GM18909 (cell line): Measurements from ENCODE around the gene PPP5C.
"Not testable (repeated sequence)": the region's sequence is repeated elsewhere in the genome, so short reads cannot be mapped to it uniquely, and the experiment has no call there.

ENCODE experiments used
- ATAC-seq: cut with Tn5 transposase; IDR thresholded peaks from one replicate; pipeline ENCODE4 v1.9.1; 2021; ENCODE audit warnings: mild to moderate bottlenecking; ENCODE audit not compliant: unreplicated experiment, poor library complexity

PPP5C gene

DNA sequence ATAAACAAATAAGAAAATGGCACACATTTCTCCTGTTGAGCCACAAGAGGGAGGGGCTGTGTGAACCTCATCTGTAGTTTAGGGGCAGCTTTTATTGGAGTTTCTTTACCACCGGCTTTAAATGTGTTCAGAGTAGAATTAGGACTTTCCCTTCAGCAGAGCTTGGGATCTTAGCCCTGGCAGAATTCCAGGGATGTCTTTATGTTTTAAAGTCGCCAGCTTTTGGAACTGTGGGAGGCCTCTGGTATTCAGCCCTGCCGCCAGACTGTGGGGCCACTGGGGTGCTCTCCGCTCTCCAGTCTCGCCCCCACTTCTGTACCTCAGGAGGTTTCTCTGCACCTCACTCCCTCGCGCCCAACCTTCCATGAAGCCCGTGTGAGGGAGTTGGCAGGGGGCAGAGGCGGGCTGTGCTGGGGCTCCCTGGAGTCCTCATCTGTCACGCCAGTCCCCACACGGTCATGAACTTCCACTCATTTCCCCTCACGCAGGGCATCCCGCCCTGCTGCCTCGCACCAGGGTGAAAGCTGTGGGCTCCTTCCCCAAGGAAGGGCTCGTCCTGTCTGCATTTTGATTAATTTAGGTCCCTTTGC lies 35.0 kb downstream of the PPP5C start:
- no peak for ATAC-seq

DNA sequence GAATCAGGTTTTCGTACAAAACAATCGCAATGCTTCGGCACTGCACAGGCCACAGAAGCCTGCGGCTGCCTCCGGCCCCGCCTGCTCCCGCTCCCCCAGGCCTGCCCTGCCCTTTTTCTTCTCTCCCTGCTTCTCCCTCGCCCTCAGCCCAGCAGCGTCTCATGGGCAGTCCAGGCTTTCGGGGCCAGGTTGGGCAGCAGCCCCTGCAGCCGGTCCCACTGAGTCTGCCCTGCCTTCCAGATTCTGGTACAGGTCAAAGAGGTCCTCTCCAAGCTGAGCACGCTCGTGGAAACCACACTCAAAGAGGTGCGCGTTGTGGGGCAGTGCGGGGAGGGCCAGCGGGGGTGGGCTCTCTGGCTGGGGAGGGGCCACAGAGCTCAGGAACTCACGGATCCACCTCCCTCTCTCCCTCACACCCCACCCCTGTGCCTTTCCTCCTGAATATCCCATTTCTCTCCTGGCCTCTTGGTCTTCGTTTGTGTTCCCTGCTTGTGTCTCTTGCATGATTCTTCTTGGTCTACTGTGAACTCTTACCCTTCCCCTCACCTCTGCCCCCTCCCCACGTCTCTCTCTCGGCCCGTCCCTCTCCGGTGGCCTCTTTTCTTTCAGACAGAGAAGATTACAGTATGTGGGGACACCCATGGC lies 36.4 kb downstream of the PPP5C start:
- no peak for ATAC-seq

DNA sequence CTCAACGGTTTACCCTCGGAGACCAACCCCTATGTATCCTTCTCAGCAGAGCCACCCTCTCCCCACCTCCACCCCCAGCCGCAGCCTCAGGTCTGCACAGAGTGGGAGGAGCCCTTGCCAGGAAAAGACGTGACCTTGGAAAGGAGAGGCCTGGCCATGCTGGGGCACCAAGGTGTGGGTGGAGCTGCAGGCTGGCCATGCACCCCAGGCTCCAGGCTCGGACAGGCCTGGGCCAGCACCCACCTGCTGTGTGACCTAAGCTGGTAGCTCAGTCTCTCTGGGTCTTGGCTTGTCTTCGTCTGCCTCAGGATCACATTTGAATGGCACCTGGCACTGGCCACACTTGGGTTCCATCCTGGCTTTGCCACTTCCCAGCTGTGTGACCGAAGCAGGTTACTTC lies 37.0 kb downstream of the PPP5C start:
- ATAC-seq, result no peak

- ATAC-seq, result no peak
These were observed 37.5 kb downstream of the PPP5C start for GRCh38 chr19:46384396-46384795.

- no peak for ATAC-seq
These were observed 38.7 kb downstream of the PPP5C start for GRCh38 chr19:46385636-46386035.

DNA sequence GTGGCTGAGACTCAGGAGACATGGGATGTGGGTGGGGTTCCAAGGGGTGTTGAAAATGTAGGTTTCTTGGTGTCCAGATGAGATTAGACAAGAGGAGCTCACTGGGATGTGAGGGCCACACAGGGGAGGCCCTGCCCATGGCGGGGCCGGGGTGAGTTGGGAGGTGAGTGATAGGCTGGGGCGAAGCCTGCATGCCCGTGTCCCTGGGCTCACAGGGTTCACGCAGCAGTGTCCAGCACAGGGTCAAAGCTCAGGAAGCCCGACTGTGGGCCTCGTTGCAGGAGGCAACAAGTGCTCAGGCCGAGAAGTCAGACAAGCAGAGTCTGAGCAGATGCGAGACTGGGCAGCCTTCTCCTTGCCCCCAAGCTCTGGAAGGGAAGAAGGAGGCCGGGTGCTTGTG lies 39.3 kb downstream of the PPP5C start:
- ATAC-seq, result no peak

DNA sequence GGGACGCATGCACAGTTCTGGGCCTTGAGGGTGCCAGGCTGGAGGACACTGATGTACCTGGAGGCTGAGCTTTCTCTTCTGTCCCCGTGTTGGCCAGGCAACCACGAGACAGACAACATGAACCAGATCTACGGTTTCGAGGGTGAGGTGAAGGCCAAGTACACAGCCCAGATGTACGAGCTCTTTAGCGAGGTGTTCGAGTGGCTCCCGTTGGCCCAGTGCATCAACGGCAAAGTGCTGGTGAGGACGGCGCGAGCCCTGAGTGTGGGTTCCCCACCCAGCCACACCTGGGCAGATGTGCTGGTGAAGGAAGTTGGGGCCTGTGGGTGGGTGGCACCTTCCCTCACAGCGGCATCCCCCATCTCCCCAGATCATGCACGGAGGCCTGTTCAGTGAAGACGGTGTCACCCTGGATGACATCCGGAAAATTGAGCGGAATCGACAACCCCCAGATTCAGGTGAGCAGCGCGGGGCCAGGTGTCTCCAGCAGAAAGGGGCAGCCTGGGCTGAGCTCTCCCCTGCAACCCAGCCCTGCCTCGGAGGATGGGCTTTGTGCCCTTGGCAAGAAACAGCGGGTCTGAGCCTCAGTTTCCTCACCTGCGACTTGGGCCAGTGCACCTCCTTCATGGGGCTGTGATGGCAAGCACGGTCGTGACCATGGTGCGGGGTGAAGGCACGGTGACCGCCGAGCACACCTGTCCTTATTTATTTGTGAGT lies 40.3 kb downstream of the PPP5C start:
- ATAC-seq, result no peak

GRCh38 chr19:46387713-46388130 lies 40.8 kb downstream of the PPP5C start:
- no peak for ATAC-seq

- no peak for ATAC-seq
These were observed 41.6 kb downstream of the PPP5C start for GRCh38 chr19:46388311-46389095.

DNA sequence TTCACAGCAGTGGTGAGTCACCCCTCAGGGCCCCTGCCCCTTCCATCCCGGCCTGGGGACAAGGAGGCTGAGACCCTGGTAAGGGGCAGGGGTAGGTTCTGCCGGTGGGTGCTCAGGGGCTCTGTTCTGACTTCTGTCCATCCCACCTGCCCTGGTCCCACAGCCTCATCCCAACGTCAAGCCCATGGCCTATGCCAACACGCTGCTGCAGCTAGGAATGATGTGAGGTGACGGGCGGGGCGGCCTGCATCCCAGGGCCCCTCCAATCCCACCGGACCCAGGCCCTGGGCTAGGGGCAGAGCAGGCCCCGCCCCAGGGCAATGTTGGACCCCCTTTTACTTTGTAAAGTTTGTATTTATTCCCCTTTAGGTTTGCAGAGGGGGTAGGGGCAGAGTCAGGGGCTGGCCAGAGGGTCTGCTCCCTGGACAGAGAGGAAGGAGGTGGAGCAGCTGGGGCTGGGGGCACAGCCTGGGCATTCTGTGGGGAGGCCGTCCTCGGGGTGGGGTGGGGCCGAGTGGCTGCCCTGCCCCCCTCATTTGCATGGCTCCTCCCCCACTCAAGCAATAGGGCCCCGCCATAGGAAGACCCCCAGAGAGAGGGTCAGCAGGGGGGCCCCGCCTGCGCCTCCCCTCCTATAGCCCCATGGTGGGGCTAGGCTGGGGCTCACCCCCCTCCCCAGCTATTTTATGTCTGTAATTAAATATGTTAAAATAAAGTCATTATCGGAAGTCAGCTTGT lies 43.4 kb downstream of the PPP5C start:
- ATAC-seq, result no peak

DNA sequence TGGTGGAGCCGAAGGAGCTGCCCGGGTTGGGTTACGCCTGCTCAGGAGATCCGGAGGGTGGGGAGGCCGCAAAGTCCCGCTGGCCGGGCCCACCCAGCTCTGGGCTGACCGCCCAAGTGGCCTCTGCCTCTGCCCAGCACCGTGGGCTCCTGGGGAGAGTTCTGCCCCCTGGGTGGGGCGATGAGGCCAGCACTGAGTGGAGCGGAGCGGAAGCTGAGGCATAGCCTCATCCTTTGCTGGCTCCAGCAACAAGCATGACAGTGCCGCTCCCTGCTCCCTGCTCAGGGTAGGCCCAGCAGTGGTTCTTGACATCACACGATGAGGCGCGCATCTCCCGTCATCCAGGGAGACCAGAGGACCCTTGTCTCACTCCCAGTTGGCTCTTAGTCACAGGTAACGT lies 44.0 kb downstream of the PPP5C start:
- ATAC-seq, result no peak

GRCh38 chr19:46391296-46392251 lies 44.7 kb downstream of the PPP5C start:
- ATAC-seq, result no peak

DNA sequence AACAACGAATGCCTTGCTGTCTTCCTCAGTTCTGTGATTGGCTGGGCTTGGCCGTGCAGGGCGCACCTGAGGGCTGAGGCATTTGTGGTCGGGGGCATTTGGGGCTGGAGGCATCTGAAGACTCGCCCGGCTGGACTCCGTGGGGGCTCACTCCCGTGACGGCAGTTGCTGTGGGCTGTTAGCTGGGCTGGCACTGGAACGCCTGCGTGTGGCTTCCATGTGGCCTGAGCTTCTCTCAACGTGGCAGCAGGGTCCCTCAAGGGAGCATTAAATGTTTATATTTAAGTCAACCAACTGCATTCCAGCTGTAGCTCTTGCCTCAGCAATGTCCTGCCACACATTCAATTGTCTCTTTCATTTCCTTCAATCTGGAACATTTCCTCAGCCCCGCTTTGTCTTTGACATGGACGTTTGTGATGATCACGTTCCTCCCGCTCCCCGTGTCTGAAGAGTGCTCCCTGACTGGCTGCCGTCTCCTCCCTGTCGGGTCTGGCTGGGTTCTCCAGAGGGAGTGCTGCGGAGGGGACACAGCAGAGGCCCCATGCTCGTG lies 45.4 kb downstream of the PPP5C start:
- no peak for ATAC-seq

- ATAC-seq, result no peak
These were observed 46.0 kb downstream of the PPP5C start for GRCh38 chr19:46392837-46393236.

DNA sequence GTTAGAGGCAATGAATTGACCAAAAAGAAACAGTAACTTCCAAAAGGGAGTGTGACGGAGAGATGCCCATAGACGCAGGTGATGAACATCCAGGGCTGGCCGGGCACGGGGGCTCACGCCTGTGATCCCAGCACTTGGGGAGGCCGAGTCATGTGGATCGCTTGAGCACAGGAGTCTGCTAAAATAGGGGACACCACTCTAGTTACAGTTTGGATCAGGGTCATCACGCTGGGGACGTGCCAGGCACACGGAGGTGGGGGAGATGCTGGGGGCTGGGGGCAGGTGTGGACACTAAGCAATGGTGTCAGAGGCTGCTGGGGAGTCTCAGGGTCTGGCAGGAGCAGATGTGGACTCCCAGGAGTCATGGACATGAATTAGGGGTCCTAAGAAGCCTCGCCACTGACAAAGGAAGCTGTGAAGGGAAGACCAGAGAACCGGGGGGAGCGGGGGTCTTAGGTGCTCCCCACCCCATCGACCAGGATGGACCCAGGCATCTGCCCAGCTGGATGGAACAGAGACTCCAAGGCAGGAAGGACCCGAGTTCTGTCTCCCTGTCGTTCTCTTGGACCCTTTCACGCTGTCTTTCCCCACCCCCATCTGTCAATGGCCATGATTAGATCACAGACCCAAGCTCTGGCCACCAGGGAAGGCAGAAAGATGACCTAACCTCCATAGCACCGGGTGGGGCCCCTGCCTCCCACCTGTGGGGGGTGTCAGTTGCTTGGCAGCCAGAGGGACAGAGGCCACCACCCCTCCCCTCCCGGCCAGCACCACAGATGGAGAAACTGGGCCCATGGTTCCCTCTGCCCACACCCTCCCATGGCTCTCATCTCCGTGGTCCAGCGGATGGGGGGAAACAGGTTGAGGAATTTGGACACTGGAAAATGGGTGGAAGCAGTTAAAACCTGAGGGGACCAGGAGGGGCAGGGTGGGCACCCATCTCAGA lies 46.8 kb downstream of the PPP5C start:
- ATAC-seq, result no peak

DNA sequence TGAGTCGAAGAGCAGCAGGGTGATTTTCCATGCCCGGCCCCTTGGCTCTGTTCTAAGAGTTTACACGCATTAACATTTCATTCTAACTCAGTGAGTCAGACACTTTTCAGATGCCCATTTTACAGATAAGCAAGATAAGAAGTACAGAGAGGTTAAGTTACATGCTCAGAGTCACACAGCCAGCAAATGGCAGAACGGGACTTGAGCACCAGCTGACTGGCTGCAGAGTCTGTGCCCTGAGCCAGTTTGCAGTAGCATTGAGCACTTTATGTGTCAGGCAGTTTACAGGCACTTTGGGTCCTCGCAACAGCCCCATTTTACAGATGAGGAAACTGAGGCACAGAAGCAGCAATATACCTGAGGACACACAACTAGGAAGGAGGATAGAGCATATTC lies 47.5 kb downstream of the PPP5C start:
- ATAC-seq, result no peak

- ATAC-seq, result not testable (repeated sequence)
These were observed 51.1 kb downstream of the PPP5C start for GRCh38 chr19:46397801-46398479.
